ENCODE measurements around the gene RANBP3. TPM values are rescaled to one million over a fixed set of nuclear protein-coding genes. Genes with fewer than 3 reads are reported as not detected.

RANBP3 gene
- total RNA-seq, 2 experiments from 2014 or later = 74.3 to 90.2 TPM

DNA sequence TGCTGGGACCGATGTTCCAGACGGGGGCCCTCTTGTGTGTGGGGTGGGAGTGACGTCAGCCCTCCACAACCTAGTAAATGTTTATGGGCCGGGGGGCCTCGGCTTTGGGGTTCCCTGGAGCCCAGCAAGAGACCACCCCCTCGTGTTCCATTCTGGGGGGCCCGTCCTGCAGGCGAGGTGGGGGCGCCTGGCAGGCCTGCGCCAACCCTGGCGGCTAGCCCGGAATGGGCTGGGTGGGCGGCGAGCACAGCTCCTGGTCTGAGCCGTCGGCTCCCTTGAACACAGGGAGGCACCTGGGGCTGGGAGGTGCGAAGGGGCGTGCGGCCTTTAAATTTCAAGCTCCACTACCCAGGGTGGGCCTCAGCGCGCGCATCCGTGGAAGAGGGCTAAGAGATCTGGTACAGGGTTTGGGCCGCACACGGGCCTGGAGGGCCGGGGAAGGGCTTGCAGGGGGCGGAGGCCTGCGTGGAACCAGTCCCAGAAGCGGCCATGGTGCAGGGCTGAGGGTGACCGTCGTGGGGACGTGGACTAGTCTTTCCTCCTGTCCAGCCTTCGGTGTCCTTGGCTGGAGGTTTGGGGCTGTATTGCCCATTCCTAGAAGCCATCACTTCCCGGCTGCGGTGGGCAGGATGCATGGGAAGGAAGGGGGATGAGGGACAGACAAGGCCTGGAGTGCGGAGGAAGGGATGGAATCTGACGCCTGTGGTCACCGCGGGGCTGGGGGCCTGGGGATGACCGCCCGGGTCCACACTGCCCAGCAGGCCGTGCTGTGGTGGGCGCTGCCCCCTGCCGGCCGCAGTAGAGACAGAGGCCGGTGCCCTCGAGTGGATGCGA, 85.8 kb downstream of the RANBP3 start:
- Histone ChIP-seq H3K4me1 (ENCODE audit: insufficient read depth, low read length, poor library complexity, severe bottlenecking) (no peaks in the 10 kb centered on the region), H3K4me3 (ENCODE audit: low read depth, low read length, poor library complexity, severe bottlenecking) (no peak overlapping the region), H2AFZ (ENCODE audit: low read length) (no peak overlapping the region), H3K9me2 (ENCODE audit: insufficient read depth, low read length) (no peaks in the 10 kb centered on the region), H3K36me3 (ENCODE audit: insufficient read depth, low read length) (peaks cover 27% of the 10 kb centered on the region; the same call in 1 of the 2 replicates), H3K27ac (ENCODE audit: low read depth, low read length, poor library complexity, severe bottlenecking) (no peak overlapping the region), H3K9me3 (ENCODE audit: low read length) (no peaks in the 10 kb centered on the region), H4K20me1 (ENCODE audit: insufficient read depth, low read length) (no peaks in the 10 kb centered on the region), H3K4me2 (ENCODE audit: low read length) (no peak overlapping the region), H3K79me2 (ENCODE audit: insufficient read depth, low read depth, low read length) (no peaks in the 10 kb centered on the region)
- intact Hi-C loops (cut with micrococcal nuclease; ENCODE audit: unreplicated experiment) = loop anchor here (1.0 kb wide), 1 partner anchor 88 kb away; no protein-coding TSS in a partner anchor
- BruUV-seq (replicated peaks) = no TSS peak
- TF ChIP-seq, protein P1, sequence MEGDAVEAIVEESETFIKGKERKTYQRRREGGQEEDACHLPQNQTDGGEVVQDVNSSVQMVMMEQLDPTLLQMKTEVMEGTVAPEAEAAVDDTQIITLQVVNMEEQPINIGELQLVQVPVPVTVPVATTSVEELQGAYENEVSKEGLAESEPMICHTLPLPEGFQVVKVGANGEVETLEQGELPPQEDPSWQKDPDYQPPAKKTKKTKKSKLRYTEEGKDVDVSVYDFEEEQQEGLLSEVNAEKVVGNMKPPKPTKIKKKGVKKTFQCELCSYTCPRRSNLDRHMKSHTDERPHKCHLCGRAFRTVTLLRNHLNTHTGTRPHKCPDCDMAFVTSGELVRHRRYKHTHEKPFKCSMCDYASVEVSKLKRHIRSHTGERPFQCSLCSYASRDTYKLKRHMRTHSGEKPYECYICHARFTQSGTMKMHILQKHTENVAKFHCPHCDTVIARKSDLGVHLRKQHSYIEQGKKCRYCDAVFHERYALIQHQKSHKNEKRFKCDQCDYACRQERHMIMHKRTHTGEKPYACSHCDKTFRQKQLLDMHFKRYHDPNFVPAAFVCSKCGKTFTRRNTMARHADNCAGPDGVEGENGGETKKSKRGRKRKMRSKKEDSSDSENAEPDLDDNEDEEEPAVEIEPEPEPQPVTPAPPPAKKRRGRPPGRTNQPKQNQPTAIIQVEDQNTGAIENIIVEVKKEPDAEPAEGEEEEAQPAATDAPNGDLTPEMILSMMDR (conservative IDR thresholded peaks at IDR 0.05; ENCODE audit: low read length) = peak; percentile 75
- TF ChIP-seq EZH2phosphoT487 (IDR thresholded peaks at IDR 0.05; ENCODE audit: borderline replicate concordance, low read depth, low read length) = no peak
- ChIA-PET CTCF (ENCODE audit: unreplicated experiment) (interaction anchor here (1.9 kb wide), 1 partner anchor 88 kb away, joined by 10 read pairs; no protein-coding TSS in a partner anchor), POLR2A (no interaction called here)
- DNase-seq (ENCODE audit: low spot score) = peak; percentile 32

DNA sequence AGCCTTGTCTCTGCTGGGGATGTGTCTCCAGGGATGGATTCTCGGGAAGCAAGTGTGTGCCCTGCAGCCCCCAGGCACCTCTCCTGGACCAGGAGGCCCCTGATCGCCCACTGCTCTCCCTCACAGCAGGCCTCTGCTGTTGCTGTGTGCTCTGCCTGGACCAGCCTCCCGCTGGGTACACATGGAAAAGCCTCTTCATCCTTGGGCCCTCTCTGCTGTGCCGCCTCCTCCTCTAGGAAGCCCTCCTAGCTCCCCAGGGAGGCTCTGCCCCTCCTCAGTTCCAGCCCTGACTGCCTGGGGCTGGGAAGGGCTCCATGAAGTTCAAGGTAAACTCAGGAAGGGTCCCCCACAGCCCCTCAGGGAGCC, 86.4 kb downstream of the RANBP3 start:
- H3K4me3 ChIP-seq (ENCODE audit: low read depth, low read length, poor library complexity, severe bottlenecking) = no peak overlapping the region
- BruUV-seq (replicated peaks) = no TSS peak
- H3K9me3 ChIP-seq (ENCODE audit: low read length) = no peaks in the 10 kb centered on the region
- H2AFZ ChIP-seq (ENCODE audit: low read length) = no peak overlapping the region
- DNase-seq (ENCODE audit: low spot score) = no peak
- POLR2A ChIA-PET = interaction anchor here (0.6 kb wide), 1 partner anchor 100 kb away, joined by 3 read pairs; no protein-coding TSS in a partner anchor
- intact Hi-C loops (cut with micrococcal nuclease; ENCODE audit: unreplicated experiment) = no loop called here
- H3K27ac ChIP-seq (ENCODE audit: low read depth, low read length, poor library complexity, severe bottlenecking) = no peak overlapping the region
- H3K4me1 ChIP-seq (ENCODE audit: insufficient read depth, low read length, poor library complexity, severe bottlenecking) = no peaks in the 10 kb centered on the region
- no peaks in the 10 kb centered on the region for H3K79me2 ChIP-seq (ENCODE audit: insufficient read depth, low read depth, low read length)
- H3K4me2 ChIP-seq (ENCODE audit: low read length) = no peak overlapping the region
- H3K36me3 ChIP-seq (ENCODE audit: insufficient read depth, low read length) = peaks cover 21% of the 10 kb centered on the region; the same call in 1 of the 2 replicates
- CTCF ChIA-PET (ENCODE audit: unreplicated experiment) = interaction anchor here (1.9 kb wide), 1 partner anchor 88 kb away, joined by 10 read pairs; no protein-coding TSS in a partner anchor
- TF ChIP-seq, protein P1 (conservative IDR thresholded peaks at IDR 0.05; ENCODE audit: low read length) = no peak
- no peak for TF ChIP-seq EZH2phosphoT487 (IDR thresholded peaks at IDR 0.05; ENCODE audit: borderline replicate concordance, low read depth, low read length)
- no peaks in the 10 kb centered on the region for H4K20me1 ChIP-seq (ENCODE audit: insufficient read depth, low read length)
- H3K9me2 ChIP-seq (ENCODE audit: insufficient read depth, low read length) = no peaks in the 10 kb centered on the region

DNA sequence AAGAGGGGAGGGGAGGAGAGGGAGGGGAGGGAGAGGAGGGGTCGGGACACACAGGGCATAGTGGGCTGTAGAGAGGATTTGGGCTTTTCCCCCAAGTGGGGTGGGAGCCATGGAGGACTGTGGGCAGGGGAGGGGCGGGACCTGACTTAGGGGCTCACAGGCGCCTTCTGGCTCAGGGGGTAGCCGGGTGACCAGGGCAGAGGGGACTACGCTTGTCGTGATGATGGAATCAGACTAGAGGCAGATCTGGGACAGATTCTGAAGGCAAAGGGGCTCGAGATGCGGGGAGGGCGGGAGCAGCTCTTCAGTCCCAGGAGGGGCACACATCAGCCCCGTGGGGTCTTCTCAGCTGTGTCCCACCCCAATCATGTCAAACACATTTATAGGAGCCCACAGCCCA, 87.8 kb downstream of the RANBP3 start:
- no peak overlapping the region for H2AFZ ChIP-seq (ENCODE audit: low read length)
- intact Hi-C loops (cut with micrococcal nuclease; ENCODE audit: unreplicated experiment) = no loop called here
- TF ChIP-seq, protein P1 (conservative IDR thresholded peaks at IDR 0.05; ENCODE audit: low read length) = no peak
- no peak for TF ChIP-seq EZH2phosphoT487 (IDR thresholded peaks at IDR 0.05; ENCODE audit: borderline replicate concordance, low read depth, low read length)
- no peak overlapping the region for H3K4me2 ChIP-seq (ENCODE audit: low read length)
- H4K20me1 ChIP-seq (ENCODE audit: insufficient read depth, low read length) = no peaks in the 10 kb centered on the region
- H3K27ac ChIP-seq (ENCODE audit: low read depth, low read length, poor library complexity, severe bottlenecking) = no peak overlapping the region
- H3K9me2 ChIP-seq (ENCODE audit: insufficient read depth, low read length) = no peaks in the 10 kb centered on the region
- POLR2A ChIA-PET = interaction anchor here (0.6 kb wide), 1 partner anchor 93 kb away, joined by 3 read pairs; no protein-coding TSS in a partner anchor
- H3K36me3 ChIP-seq (ENCODE audit: insufficient read depth, low read length) = 0 out of 2 replicates have a peak, but pooled peaks cover 6% of the 10 kb centered on the region
- H3K4me3 ChIP-seq (ENCODE audit: low read depth, low read length, poor library complexity, severe bottlenecking) = no peak overlapping the region
- no peaks in the 10 kb centered on the region for H3K9me3 ChIP-seq (ENCODE audit: low read length)
- BruUV-seq (replicated peaks) = no TSS peak
- no peaks in the 10 kb centered on the region for H3K79me2 ChIP-seq (ENCODE audit: insufficient read depth, low read depth, low read length)
- no peaks in the 10 kb centered on the region for H3K4me1 ChIP-seq (ENCODE audit: insufficient read depth, low read length, poor library complexity, severe bottlenecking)
- CTCF ChIA-PET (ENCODE audit: unreplicated experiment) = interaction anchor here (1.9 kb wide), 1 partner anchor 86 kb away, joined by 10 read pairs; no protein-coding TSS in a partner anchor
- no peak for DNase-seq (ENCODE audit: low spot score)
